ENCODE results near the gene ZBTB20.

DNA sequence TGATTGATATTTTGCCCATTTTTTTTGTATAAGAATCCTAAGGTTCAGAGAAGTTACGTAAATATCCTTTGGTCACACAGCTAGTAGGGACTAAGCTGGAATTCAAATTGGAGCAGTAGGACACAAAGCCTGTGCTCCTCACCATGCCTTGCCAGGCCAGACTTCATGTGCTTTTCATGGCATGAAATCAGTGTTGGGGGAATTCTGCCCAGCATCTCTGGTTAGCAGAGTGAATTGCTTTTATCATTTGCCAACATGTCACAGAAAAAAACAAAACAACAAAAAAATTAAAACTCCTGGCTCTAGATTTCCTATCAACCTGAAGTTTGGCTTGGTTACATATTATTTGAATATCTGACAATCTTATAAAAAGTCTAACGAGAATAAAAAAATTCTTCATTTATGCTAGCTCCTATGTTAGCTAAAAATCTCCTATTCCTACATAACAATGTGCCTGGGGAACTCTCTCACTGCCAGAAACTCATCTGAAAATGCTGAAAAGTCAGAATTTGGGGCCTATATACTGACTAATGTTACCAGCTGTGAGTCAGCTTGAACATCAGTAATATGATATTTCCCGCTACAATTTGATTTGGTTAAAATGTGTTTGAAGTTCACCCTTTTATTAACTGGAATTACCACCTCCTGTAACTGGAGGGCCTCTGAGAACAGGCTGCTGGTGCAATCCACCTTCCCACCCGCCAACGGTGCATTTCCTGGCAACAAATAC is 711.5 kb downstream of the ZBTB20 start:
- TF ChIP-seq CTCF (IDR thresholded peaks at IDR 0.05), result no peak
- TF ChIP-seq POLR2A (IDR thresholded peaks at IDR 0.05), result no peak
